Measurements from ENCODE around the gene NR4A2.

NR4A2 gene

GRCh38 chr2:156341452-156342253, 9.1 kb upstream of the NR4A2 start:
- Histone ChIP-seq H3K4me3 (peak overlapping the region; percentile 52 to 93 (median 80)), H3K27ac (peak overlapping the region; percentile 94 to 100 (median 100))

- Histone ChIP-seq H3K27ac (peak overlapping the region in 20 of 21 experiments; percentile 94 to 100 (median 100)), H3K4me3 (peak overlapping the region; percentile 52 to 93 (median 80))
Measured at GRCh38 chr2:156340804-156341451, 8.4 kb upstream of the NR4A2 start.

- Histone ChIP-seq H3K4me3 (no peak overlapping the region), H3K27ac (peak overlapping the region in 14 of 21 experiments; percentile 31 to 100 (median 100))
Measured at GRCh38 chr2:156340377-156340776, 7.9 kb upstream of the NR4A2 start.

GRCh38 chr2:156339865-156340264, 7.3 kb upstream of the NR4A2 start:
- peak overlapping the region in 4 of 21 experiments; percentile 32 to 100 (median 100) for H3K27ac ChIP-seq

GRCh38 chr2:156339110-156339847, 6.8 kb upstream of the NR4A2 start:
- Histone ChIP-seq H3K4me3 (no peak overlapping the region), H3K27ac (peak overlapping the region in 7 of 21 experiments; percentile 2 to 100 (median 32))

More at GRCh38 chr2:156339865-156340264, 7.3 kb upstream of the NR4A2 start:
- no peak overlapping the region for H3K4me3 ChIP-seq

- Histone ChIP-seq H3K4me3 (no peak overlapping the region), H3K27ac (peak overlapping the region in 4 of 21 experiments; percentile 10 to 76 (median 42))
Measured at GRCh38 chr2:156338578-156338977, 6.1 kb upstream of the NR4A2 start.

- H3K4me3 ChIP-seq = peak overlapping the region; percentile 53 to 86 (median 76)
- H3K27ac ChIP-seq = peak overlapping the region; percentile 65 to 100 (median 97)
Measured at GRCh38 chr2:156334496-156335478, 2.3 kb upstream of the NR4A2 start.

- Histone ChIP-seq H3K27ac (peak overlapping the region; percentile 65 to 100 (median 97)), H3K4me3 (peak overlapping the region; percentile 53 to 86 (median 76))
Measured at GRCh38 chr2:156333951-156334495, 1.5 kb upstream of the NR4A2 start.

GRCh38 chr2:156333274-156333950, 891 bp upstream of the NR4A2 start:
- peak overlapping the region; percentile 65 to 100 (median 97) for H3K27ac ChIP-seq
- peak overlapping the region; percentile 53 to 86 (median 76) for H3K4me3 ChIP-seq

GRCh38 chr2:156332284-156332533, 312 bp downstream of the NR4A2 start:
- H3K4me3 ChIP-seq = peak overlapping the region; percentile 53 to 86 (median 76)
- H3K27ac ChIP-seq = peak overlapping the region; percentile 17 to 100 (median 97)

- Histone ChIP-seq H3K4me3 (peak overlapping the region; percentile 53 to 86 (median 76)), H3K27ac (peak overlapping the region; percentile 17 to 100 (median 97))
Measured at GRCh38 chr2:156331572-156332283, 793 bp downstream of the NR4A2 start.

GRCh38 chr2:156329927-156330726, 2.4 kb downstream of the NR4A2 start:
- H3K27ac ChIP-seq = no peak overlapping the region
- H3K4me3 ChIP-seq = peak overlapping the region in 1 of 7 experiments; percentile 18

- Histone ChIP-seq H3K4me3 (peak overlapping the region in 2 of 7 experiments; percentile 9 to 29), H3K27ac (no peak overlapping the region)
Measured at GRCh38 chr2:156329031-156329926, 3.2 kb downstream of the NR4A2 start.

- Histone ChIP-seq H3K4me3 (no peak overlapping the region), H3K27ac (no peak overlapping the region)
Measured at GRCh38 chr2:156327835-156328695, 4.5 kb downstream of the NR4A2 start.

- Histone ChIP-seq H3K4me3 (no peak overlapping the region), H3K27ac (no peak overlapping the region)
Measured at GRCh38 chr2:156326526-156327095, 5.9 kb downstream of the NR4A2 start.

All from skin epidermis (tissue), 12 donors.